GM19397 (cell line): ENCODE measurements around the gene RMP24.

Experiments used
- ATAC-seq: cut with Tn5 transposase; IDR thresholded peaks from one replicate; pipeline ENCODE4 v1.9.1; 2021; ENCODE audit warnings: mild to moderate bottlenecking, moderate library complexity; ENCODE audit not compliant: unreplicated experiment

RMP24 gene

DNA sequence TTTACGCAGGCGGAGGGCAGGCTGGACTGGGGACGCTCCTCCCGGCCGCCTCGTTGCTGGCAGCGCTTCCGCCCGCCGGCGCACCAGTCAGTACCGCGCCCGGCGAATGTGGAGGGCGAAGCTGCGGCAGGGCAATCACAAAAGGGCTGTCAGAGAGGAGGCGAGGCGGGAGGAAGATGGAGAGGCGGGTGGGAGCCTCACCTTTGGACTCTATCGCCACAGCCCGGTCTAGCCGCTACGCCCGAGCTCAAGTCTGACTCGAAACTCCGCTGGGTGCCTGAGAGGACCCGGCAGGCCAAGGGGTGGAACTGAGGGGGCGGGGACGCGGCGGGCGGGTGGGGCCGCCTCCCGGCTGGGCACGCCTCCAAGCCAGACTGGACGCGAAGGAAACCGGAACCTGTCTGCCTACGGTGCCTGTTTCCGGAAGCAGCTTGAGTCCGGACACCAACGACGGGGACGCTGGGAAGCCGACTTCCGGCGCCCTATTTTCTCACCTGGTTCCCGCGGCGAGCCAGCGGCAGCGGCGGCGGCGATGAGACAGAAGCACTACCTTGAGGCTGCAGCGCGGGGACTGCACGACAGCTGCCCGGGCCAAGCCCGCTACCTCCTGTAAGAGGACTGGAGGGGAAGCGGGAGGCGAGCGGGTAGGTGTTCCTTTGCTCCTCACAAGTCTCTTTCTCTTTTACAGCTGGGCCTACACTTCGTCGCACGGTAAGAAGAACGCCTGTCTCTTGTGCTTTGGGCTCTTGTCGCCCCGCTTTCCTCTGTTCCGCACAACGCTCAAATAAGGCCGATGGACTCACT, at the start of gene RMP24:
Gene RMP24, plus strand, starts transcription at position 483 of the 804 bp plus-strand sequence.
- ATAC-seq = peak; percentile 94

DNA sequence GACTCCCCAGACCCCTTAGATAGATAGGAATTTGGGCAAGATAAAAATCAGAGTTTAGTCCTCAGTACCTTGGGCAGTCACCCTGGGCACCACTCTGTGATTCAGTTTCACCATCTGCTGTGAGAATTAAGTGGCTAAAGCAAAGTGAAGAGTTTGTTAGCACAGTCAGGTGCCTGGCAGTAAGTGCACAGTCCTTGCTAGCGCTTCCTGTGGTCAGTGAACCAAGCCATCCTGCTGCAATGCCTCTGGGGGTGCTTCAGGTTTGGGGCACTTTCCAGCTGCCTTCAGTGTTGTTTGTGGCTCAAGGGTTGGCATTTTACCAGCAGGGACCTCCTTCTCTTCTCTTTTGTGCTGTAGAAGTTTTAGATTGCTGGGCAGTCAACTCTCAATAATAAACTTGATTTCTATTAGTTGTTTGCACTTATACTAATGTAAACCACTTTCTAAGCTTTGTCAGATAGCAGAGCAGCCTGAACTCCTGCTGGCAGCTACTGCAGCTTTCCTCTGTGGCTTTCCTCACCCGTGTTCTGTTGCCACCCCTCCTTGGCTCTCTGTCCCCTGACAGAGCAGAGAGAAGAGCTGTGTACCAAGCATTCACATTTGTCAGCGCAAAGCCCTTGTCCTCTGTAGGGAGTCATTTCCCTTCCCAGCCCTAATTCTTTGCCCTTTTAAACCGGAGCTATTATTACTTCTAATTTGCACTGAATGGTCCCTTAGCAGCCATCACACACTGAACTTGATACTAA, 48.4 kb upstream of the RMP24 start:
- ATAC-seq = no peak

DNA sequence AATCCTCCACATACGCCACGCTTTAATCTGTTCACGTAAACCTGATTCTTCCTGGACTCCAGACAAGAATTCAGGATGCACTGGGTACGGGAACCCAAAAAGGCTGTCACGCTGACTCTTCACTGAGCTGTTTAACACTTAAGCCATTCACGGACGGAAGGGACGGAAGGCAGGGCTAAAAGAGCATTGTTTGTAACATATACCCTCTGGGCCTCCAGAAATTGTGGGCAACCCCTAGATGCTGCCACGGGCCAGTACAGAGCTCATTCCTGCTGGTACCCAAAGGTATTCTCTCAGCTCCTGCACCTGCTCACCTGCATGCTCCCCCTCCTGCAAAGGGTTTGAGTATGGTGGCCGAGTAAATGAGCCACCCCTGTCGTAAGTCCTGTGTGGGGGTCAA, 45.6 kb upstream of the RMP24 start:
- ATAC-seq = no peak

DNA sequence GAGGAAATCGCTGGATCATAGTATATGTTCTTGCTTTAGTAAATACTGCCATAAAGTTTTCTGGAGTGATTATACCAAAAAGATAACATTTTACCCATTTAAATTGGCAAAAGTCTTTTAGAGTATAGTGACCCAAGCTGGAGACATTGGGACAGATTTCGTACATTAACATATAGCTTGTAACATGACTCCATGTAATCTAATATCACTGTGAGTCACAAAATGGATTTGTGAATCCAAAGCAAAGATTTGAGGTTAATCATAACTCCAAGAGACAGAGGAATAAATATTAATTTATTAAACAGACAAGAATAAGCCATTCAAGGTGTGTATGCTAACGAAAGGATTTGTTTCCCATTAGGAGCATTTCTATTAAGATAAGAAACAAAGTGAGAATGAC, 45.0 kb upstream of the RMP24 start:
- ATAC-seq = no peak

DNA sequence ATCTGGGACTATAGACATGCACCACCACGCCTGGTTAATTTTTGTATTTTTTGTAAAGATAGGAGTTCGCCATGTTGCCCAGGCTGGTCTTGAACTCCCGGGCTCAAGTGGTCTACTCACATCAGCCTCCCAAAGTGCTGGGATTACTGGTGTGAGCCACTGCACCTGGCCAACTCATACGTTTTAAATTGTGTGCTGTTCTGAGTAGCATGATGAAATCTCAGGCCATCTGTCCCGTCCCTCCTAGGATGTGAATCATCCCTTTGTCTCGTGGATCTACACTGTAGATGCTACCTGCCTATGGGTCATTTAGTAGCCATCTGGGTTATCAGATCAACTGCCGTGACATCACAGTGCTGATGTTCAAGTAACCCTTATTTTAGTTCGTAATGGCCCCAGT, 38.5 kb upstream of the RMP24 start:
- no peak for ATAC-seq

DNA sequence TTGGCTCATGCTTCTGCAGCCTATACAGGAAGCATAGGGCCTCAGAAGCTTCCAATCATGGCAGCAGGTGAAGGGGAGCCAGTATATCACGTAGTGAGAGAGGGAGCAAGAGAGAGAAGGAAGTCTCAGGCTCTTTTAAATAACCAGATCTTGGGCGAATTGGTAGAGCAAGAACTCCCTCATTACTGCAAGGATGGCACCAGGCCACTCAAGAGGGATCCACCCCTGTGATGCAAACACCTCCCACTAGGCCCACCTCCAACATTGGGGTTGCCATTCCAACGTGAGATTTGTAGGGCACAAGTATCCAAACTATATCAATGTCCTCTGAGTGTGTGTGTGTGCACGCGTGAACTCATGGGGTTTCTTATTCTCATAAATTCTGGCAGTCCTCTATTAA, 37.6 kb upstream of the RMP24 start:
- ATAC-seq = no peak

DNA sequence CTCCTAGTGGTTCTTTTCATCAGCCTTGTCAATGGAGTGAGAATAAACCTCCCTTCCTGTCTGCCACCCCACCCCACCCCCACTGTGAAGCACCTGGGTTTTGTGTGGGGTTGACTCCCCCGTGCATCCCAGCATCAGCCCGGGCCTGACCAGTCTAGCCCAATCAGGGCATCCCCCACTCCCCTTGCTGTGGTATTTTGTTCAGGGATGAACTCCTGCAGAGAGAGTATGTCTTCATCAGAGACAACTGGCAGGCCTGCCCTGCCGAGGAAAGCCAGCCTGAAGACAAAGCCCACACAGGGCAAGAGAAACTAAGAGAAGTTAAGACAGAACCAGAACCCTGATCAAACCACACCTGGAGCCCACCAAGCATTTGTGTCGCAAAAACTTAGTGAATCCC, 36.7 kb upstream of the RMP24 start:
- no peak for ATAC-seq

DNA sequence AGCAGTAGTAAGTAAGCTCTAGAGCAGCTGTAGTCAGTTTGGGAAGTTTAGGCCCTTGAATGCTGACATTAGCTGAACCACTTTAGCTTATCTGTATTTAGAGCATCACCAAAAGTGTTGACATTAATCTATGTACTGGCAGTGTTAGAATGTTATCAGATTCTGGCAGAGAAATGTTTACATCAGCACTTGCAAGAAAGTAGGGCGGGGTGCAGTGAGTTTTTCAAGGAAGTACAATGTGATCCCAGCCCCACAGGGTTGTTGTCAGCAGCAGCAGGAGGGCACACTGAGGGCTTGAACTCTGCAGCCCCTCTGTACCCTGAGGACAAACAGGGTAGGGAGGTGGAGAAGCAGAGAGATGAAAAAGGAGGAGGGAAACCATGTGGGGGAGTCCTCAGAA, 35.5 kb upstream of the RMP24 start:
- no peak for ATAC-seq

DNA sequence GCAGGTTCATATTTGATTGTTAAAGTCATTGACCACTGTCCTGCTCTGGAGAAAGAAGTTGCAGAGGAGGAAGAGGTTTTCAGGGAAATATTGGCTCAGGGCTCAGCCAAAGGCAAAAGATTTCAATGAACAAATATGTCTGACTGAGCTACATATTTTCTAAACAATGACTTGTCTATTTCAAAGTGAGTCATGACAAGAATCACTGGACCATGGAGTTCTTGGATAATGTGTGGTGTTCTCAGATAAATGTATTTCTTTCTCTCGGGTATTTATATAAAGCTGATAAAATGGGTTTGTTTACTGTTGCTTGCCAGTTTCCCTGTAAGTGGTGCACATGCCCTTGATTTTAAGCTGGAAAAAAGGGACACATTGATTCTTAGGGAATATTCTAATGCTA, 34.3 kb upstream of the RMP24 start:
- ATAC-seq = no peak

DNA sequence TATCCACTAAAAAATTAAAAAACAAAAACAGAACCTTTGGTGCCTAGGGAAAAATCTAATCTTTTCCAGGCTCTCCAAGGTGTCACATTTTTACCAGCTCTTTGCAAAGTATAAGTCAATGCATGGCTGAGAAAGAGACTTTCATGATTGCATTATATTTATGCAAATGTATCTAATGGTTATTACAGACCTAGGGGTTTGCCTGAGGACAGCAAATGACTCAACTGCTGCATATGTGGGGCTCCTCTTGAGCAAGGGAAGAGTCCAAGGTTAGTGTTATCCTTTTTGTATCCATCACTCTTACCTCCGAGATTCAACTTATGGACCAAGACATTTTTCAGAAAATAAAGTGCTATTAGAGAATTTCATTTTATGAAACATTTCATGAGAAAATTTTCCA, 33.9 kb upstream of the RMP24 start:
- ATAC-seq = no peak

DNA sequence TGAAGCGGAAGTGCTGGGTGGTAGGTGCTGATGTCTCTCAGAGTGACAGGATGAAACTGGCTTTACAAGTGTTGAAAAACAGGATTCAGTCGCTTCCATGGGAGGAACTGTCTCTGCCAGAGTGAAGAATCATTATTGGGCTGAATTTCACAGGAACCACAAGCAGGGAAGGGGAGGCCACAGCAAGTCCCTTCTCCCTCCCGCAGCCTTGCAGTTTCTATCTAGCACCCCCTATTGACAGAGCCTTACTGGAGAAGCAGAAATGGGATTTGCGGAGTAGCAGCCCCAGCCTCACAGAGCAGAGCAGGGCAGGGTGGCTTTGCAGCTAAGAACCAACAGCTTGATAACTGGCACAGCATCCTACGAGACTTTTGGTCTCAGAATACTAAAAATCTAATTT, 33.3 kb upstream of the RMP24 start:
- ATAC-seq = no peak

DNA sequence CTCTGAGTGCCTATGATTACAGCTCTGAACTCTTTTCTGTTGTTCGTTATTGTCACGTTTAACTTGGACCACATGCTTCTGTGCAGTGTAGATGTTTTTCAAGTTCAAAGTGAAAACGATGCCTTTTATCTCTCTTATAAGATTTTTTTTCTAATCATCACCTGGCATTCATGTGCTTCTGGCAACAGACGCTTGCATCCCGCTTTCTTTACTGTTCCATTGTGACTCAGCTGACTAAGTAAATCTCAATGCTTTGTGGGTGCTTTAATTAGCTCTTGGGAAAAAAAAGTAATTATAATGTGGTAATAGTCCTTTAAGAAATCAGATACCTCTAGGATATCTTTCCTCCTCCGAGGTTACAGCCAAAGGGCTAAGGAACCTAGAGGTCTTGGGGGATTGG, 31.2 kb upstream of the RMP24 start:
- no peak for ATAC-seq

DNA sequence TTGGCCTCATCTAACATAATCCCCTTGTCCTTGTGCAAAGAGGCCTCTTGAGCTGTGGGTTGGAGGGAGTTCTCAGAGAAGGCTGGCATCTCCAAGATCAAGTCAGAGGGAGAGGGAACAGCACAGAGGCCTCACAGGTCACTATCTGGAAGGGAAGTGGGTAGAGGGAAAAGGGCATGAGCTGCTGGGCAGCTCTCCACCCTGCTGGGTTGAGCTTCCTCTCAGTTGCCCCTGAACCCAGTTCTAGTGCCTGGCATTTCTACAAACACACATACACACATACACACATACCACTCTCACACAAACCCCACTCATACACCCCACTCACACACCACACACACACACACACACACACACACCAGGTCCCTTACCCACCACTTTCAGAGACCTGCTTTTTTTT, 30.3 kb upstream of the RMP24 start:
- ATAC-seq = no peak

DNA sequence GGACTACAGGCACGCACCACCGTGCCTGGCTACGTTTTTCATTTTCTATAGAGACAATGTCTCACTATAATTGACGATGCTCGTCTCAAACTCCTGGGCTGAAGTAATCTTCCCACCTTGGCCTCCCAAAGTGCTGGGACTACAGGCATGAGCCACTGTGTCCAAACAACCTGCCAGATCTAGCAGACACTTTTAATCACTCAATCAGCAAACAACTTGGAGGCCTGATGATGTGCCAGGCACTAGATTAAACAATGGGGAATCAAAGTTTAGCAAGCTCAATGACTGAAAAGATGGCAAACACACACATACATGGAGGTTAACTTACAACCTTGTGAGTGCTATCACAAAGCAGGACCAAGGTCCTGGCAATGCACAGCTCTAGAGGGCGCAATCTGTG, 29.8 kb upstream of the RMP24 start:
- ATAC-seq = no peak

DNA sequence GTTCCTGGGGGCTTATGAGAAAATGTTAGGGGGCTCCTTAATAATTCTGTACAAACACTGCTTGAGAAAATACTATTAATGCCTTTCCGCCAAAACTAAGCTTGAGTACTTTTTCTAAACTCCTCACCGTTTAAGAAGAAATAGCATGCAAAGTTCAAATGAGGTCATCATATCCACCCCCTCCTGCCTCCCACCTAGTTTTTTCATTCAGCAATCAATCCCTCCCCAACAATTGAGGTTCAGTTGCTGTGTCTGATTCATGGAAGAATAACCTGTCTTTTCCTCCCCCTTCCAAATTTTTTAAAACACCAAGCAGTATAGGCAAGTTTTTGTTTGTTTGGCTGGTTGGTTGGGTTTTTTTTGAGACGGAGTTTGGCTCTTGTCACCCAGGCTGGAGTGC, 24.4 kb upstream of the RMP24 start:
- ATAC-seq = no peak

DNA sequence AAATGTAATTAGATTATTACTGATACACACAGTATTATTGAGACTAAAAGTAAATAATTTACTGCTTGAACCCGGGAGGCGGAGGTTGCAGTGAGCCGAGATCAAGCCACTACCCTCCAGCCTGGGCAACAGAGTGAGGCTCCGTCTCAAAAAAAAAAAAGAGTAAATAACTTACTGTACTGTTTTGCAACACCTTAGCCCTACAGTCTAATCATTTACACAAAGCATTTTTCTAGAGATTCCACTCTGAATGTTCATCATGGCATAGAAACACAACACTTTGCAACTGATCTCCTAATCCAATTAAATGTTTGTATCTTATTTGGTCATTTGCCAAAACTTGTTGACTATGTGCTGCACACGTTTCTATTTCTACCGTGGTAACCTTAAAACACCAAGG, 23.4 kb upstream of the RMP24 start:
- ATAC-seq = no peak

DNA sequence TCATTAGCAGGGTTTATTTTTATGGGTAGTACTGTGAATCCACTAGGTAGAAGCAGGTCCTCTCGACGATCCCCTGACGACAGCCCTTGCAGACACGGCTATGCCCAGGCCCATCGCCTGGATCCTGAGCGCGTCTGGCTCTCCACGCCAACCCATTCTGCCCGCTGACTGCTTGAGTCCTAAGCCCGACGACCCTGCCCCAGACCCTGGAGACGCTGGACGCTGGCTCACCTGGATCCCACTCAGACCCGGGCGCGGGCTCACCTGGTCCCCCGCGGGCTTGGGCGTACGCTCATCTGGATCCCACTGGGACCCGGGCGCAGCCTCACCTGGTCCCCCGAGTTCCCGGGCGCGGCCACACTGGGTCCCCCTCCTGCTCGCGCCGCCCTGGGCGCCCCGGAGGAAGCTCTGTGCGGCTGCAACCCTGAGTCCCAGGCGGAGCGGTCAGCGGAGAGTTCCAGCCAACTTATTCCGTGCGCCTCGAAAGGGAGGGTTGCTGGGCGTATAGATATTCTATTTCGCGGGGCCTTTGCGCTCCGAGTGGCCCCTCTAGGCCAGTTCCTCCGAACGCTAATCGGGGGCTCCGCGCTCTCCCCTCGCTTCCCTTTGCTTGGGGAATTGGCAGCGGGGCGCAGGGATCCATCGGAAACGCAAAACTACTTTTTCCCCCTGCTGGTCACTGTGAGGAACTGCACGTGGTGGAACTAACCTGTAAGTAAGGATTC, 22.4 kb upstream of the RMP24 start:
- no peak for ATAC-seq

DNA sequence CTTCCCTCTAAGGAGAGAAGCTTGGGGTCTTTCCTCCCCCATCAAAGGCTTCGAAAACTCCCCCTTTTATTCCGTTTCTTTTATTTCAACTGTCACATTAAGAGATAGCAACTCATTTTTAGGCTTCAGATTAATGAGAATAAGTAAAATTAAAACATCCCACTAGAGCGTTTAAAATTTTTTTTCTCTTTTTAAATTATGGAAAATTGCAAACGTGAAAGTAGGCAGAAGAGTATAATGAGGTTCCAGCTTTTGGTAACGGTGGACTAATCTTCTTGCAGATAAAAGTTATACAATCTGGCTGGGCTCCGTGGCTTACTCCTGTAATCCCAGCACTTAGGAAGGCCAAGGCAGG, 21.9 kb upstream of the RMP24 start:
- no peak for ATAC-seq

DNA sequence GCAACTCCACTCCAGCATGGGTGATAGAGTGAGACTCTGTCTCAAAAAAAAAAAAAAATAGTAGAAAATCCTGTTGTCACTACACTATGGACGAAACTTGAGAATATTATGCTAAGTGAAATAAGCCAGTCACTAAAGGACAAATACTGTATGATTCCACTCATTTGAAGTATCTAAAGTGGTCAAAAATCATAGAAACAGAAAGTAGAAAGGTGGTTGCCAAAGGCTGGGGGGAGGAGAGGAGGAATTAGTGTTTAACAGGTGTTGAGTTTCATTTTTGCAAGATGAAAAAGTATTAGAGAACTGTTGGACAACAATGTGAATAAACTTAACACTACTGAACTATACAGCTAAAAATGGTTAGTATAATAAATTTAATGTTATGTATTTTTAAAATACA, 18.8 kb upstream of the RMP24 start:
- ATAC-seq = no peak

DNA sequence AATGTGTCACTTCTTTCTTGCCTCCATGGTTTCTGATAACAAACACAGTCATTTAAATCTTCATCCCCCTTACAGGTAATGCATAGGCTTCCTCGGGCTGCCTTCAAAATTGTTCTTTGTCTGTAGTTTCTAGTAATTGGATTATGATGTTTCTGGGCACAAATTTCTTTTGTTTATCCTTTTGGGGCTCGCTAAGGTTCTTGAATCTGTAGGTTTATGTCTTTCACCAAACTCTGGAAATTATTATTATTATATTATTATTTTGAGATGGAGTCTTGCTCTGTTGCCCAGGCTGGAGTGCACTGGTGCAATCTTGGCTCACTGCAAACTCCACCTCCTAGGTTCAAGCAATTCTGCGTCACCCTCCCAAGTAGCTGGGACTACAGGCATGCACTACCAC, 16.3 kb upstream of the RMP24 start:
- ATAC-seq = no peak

DNA sequence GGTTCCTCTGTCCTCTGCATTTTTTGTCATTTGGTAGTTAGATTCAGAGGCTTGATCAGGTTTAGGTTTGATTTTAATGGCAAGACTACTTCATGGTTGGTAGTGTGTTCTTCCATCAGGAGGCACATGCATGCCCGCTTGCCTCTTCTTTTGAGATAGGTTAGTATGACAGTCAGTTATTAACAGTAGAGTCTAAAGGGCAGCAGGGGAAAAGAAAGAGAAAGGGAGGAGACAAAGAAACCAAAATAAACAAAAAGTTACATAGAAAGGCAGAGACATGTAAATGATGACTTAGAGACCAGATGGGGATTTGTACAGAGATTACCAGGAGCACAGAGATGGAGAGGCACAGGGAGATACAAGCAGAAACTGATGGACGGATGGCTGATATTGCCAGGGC, 10.2 kb upstream of the RMP24 start:
- ATAC-seq = no peak

DNA sequence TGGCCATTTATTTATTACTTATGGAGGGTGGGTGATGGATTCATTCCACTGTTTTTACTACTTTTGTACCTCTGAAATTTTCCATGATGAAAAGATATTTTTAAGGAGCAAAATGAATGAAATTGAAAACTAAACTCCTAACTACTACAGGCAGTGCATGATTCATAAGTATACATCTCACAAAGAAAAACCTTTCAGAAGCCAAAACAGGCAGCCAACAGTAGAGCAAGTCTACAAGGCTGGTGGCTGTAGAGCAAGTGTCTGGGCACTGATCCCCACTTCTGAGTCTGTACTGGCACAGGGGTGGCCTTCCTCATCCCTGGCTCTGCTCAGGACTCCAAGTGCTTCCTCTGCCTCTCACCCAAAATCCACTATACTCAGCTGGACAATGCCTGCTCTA, 8.2 kb upstream of the RMP24 start:
- no peak for ATAC-seq
